HG02885 (cell line): ENCODE data around the gene HNRNPC.
"Not testable (repeated sequence)": the region's sequence is repeated elsewhere in the genome, so short reads cannot be mapped to it uniquely, and the experiment has no call there.

Experiments used
- ATAC-seq: cut with Tn5 transposase; IDR thresholded peaks from one replicate; pipeline ENCODE4 v1.9.1; 2021; ENCODE audit warnings: mild to moderate bottlenecking; ENCODE audit not compliant: unreplicated experiment, poor library complexity

Gene HNRNPC

DNA sequence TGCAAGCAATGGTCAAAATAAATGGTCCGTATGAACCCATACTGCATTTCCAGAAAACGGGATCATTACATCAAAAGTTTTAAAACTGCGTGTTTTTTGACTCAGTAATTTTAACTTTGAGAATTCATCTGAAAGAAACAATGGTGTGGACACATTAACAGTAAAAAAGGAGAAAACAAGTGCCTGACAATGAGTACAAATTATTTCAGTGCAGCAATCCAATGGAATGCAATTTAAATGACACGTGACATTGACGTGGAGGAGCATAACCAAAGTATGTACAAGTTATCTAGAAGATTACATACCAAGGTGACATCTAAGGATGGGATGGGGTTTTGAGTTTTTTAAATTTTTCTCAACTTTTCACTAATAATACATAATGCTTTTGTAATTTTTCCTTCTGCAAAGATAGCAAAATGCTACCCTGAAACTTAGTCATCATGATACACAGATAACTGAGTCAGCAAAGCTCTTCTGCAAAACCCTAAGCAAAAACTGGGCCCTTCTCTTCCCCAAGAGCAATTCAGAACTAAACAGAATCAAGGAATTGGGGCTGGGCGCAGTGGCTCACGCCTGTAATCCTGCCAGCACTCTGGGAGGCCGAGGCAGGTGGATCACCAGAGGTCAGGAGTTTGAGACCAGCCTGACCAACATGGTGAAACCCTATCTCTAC is 20.4 kb downstream of the HNRNPC start:
- ATAC-seq, result no peak

DNA sequence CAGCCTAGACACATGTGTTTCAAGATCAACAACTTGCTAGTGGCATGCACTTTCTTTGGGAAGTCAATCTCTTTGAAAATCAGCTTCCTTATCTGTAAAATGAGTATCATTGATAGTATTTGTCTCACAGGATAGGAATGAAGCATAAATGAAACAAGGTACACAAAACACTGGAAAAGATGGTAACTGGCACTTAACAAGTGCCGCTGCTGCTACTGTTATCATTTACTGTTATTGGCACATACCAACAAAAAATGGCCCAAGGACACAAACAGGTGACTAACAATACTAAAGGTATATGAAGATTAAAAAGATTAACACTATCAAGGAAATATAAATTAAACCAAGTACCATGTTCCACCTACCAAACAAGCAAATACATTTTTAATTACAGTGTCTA is 20.9 kb downstream of the HNRNPC start:
- no peak for ATAC-seq

DNA sequence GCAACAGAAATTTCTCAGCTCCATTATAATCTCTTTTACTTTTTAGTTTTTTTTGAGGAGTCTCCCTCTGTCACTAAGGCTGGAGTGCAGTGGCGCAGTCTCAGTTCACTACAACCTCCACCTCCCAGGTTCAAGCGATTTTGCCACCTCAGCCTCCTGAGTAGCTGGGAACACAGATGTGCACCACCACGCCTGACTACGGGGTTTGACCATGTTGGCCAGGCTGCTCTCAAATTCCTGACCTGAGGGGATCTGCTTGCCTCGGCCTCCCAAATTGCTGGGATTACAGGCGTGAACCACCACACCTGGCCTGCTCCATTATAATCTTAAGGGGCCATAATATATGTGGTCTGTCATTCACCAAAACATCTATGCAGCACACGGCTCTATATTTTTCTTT is 23.4 kb downstream of the HNRNPC start:
- ATAC-seq, result no peak

DNA sequence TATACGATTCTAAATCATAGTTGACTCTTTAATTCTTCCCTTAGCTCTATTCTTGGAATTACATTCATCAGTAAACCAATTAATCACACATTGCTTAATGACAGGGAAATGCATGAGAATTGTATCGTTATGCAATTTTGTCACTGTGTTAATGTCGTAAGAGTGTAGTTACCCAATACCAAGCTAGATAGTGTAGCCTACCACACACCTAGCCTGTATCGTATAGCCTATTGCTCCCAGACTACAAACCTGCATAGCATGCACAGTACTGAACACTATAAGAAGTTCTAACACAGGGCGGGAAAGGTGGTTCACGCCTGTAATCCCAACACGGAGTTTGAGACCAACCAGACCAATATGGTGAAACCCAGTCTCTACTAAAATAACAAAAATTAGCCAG is 24.7 kb downstream of the HNRNPC start:
- ATAC-seq, result no peak

DNA sequence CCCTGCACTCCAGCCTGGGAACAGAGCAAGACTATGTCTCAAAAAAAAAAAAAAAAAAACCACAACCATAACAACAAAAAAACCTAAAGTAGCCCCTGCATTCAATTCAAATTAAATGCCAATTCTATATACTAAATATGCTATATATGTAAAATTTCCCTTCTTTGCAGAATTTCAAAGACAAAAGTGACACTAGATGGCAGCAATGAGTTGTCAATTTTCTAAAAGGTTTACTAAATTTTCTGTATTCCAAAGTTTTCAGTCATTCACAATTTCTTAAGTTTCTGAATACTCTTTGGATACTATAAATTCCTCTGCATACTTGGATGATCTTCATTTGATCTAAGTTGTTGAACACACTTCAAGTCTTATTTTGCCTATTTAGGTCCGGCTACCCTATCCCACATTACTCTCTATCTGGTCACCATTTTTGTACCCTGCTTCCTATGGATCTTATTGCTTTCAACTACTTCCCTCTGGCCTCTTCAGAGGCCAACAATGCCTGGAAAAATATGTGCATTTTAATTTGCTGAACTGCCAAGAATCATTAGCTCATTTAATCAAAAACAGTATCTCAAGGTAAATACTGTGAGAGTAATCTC is 27.9 kb downstream of the HNRNPC start:
- no peak for ATAC-seq

DNA sequence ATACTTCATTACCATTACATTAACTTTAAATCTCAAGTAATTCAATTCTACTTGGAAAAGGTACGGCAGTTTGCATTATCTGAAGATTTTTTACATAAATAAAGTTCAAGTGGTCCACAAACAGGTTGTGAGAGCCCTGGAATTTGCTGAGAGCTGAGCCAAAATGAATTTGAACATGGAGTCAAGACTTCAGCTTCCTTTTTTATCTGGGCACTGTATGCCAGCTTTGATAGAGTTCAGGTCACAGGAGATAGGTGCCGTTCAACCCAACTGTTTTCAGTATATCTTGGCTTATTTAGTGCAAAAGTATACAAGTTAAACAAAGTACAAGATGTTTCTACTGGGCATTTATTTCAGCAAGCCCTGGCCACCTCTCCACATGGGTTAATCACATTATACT is 28.8 kb downstream of the HNRNPC start:
- ATAC-seq, result no peak

DNA sequence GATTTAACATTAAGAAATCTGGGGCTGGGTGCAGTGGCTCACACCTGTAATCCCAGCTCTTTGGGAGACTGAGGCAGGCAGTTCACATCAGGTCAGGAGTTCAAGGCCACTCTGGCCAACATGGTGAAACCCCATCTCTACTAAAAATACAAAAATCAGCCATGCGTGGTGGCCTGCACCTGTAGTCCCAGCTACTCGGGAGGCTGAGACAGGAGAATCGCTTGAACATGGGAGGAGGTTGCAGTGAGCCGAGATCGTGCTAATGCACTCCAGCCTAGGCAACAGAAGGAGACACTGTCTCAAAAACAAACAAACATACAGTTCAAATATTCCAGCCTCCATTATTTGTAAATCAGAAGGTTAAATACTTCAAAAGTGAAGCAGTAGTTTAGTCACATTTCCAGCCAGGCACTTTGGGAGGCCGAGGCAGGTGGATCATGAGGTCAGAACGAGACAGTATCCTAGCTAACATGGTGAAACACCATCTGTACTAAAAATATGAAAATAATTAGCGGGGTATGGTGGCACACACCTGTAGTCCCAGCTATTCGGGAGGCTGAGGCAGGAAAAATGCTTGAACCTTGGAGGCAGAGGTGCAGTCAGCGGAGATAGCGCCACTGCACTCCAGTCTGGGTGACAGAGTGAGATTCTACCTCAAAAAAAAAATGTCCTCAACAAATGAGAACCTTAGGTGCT is 30.3 kb downstream of the HNRNPC start:
- no peak for ATAC-seq

DNA sequence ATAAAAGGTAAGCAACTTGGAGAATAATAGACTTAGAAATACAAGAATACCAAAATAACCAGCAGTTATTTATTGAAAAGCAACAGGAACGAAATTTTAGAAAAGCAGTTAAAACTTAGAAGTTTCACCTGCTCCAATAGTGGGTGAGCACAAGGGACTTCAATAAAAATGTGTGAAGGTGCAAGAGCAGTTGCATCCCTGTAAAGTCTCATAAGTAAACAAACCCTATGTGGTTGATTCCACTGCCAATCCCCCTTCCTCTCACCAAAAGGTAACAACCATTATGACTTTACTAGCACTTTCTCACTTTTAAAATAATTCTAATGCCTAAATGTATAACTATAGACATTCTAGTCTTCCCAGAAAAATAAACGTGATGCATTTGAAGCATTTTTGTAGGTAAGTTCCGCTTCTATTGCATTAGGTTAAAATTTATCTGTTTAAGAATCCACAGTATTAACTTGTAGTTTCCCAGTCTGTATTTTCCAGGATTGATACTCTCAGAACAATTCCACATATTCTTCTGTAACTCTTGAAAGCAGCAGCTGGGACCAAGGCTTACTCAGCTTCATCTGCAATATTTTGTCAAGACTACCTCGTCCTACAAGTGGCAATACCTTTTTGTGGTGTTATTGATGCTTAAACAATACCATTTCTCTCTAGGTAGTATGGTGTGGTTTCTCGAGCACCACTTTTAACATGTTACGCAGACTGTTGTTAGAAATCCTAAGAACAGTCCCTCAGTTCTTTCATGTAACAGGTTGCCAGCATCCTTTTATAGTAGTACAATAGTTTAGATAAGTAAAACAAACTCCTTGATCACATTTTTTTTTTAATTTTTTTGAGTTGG is 32.1 kb downstream of the HNRNPC start:
- no peak for ATAC-seq

DNA sequence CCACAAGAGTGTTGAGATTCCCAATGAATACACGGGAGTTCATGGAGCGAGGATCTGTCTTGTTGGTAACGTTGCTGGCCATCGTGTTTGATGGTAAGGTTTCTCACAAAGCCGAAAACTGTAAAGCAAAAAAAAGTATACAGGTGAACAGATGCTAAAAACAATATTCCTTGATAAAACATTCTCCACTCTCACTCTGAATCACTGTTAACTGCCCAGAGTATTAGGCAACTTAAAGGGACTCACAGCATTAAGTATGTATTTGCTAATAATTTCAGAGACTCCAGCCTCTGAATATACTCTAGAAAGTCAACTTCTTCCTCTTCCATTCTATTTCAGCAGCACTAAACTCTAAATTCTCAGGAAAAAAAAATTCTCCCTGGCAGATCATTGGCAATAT is 35.1 kb downstream of the HNRNPC start:
- ATAC-seq, result no peak

DNA sequence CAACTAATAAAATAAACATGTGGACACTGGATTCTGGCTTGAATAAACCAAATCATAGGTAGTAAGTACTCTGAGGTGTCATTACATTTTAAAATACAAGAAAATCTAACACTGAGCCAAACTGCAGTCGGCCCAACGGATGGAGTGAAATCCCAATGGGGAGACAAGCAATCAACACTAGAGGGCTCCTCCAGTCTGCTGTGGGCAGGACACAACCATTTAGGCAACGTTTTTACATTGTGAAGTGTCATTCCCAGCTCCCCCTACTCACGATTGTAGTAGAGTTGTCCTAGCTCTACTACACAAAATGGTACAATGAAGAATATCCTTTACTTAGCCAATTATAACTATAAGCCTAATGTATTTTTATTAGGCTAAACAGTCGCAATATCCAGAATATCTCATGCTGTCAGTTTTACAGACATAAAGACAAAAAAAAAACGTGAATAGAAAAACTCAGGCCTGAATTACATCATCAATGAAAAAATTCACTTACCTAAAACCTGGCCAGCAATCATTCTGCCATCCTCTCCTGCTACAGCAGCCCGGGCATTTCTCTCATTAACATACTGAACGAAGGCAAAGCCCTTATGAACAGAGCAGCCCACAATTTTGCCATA is 35.7 kb downstream of the HNRNPC start:
- ATAC-seq, result no peak

DNA sequence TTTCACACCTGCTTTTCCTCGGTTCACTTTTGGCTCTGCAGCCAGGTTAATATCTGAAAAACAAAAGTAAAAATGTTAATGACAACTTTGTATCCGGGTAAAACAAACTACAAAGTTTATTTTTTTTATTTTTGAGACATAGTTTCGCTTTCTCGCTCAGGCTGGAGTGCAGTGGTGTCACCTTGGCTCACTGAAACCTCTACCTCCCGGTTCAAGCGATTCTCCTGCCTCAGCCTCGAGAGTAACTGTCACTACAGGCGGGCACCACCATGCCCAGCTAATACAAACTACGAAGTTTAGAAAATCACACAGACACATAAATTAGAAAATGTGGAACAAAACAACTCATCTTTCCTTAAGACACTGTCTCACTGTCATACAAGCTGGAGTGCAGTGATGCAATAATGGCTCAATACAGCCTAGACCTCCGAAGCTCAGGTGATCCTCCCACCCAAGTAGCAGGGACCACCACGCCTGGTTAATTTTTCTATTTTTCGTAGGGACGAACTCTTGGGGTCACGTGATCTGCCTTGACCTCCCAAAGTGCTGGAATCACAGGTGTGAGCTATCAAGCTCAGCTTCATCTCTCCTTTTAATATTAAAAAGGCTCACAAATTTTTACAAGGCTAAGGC is 38.1 kb downstream of the HNRNPC start:
- ATAC-seq, result no peak

DNA sequence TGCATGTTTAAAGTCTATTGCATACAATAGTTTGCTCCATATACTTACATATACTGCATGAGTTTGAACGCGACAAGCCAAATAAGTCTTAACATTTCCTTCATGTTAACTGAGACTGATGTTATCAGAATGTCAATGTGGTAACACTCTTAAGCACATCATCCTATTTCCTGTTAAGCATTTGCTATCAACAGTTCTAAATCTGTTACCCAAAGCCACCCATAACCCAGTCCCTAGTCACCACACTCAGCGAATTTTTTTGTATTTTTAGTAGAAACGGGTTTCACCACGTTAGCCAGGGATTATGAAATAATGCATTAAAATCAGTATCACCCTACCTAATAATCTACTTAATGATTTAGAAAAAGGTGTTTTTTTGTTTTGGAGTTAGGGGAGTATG is 39.4 kb downstream of the HNRNPC start:
- no peak for ATAC-seq

DNA sequence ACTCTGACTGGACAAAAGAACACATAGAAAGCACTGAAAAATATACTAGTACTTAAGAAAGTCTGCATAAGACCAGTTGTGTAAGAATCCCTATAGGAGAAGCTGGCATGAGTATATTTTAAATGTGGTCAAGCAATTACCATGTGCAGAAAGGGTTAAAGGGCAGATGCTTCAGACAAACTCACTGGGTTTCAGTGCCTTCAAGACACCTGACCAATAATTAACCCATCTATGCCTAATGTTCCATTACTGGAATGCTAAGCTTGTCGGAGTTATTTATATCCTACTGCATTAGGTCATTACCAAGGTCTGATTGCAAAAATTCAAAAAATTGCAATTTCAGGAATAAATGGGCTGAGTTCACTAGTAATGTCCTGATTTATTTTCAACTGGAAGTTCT is 41.3 kb downstream of the HNRNPC start:
- ATAC-seq, result no peak

DNA sequence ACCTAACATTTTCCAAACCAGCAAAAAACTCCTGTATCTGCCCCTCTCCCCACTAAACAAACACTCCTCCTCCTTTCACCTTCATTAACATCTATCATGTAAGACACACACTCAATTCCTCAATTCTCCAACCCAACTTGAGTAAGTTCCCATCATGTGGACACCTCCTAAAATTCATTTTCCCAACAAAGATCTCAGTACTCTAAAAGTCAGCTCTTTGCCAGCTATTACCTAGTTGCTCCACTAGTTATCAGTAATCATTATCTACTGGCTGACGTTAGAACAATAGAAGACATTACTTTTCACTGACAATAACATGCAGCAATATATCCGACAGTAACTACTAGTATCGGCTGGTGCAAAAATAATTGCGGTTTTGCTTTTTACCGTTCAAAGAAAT is 42.1 kb downstream of the HNRNPC start:
- no peak for ATAC-seq

DNA sequence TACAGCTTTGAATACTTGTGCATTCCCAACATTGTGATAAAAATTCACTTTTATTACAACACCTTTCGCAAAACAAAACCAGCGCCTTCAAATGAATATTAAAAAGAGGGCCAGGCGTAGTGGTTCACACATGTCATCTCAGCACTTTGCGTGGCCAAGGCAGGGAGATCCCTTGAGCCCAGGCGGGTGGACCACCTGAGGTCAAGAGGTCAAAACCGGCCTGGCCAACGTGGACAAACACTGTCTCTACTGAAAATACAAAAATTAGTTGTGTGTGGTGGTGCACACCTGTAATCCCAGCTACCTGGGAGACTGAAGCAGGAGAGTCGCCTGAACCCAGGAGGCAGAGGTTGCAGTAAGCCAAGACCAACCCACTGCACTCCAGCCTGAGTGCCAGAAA is 42.8 kb downstream of the HNRNPC start:
- no peak for ATAC-seq

DNA sequence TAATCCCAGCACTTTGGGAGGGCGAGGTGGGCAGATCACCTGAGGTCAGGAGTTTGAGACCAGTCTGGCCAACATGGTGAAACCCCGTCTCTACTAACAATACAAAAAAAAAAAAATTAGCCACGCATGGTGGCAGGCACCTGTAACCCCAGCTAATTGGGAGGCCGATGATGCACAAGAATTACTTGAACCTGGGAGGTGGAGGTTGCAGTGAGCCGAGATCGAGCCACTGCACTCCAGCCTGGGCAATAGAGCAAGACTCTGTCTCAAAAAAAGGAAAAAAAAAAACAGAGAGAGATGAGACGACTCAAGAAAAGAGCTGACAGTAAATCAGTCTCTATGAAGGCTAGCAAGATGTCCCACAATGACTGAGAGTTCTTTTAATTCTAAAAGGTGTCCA is 44.1 kb downstream of the HNRNPC start:
- not testable (repeated sequence) for ATAC-seq

DNA sequence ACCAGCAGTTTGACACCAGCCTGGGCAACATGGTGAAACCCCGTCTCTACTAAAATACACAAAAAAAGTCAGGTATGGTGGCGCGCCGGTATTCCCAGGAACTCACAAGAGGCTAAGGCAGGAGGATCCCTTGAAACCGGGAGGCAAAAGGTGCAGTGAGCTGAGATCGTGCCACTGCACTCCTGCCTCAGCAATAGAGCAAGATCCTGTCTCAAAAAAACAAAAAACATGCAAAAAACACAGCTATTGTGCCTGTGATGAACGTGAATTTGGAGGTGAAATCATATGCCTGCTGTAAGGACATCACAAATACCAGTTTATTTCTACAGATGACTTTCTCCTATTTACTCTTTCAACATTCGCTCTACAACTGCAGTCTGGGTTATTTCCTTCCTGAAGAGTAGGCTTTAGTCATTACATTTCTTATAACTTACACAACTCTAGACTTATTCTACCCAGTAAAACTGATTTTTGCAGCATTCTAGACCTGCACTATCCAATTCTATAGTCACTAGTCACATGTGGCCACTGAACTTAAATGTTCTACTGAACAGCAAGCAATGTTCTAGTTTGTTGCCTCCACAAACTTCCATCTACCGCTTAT is 48.3 kb downstream of the HNRNPC start:
- no peak for ATAC-seq

DNA sequence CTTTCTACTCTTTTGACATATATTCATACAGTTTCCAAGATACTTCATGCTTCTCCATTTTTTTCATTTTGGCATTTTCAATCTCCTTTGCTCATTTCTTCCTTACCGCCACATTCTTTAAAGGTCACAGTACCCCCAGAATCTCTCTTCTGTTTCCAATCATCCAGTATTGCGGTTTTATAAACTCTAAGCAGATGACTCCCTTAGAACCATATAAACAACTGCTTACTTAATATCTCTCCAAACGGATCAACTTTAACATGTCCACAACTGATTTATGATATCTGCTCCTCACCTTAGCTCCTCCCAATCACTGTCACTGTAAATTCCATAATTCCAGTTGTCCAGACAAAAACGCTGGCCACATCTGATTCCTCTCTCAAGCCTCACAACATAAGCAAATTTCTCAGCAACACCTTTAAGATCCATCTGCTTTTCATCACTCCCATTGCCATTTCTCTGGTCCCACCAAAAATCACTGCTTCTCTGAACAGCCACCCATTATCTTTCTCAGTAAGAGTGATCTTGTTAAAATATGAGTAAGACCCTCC is 49.6 kb downstream of the HNRNPC start:
- no peak for ATAC-seq

DNA sequence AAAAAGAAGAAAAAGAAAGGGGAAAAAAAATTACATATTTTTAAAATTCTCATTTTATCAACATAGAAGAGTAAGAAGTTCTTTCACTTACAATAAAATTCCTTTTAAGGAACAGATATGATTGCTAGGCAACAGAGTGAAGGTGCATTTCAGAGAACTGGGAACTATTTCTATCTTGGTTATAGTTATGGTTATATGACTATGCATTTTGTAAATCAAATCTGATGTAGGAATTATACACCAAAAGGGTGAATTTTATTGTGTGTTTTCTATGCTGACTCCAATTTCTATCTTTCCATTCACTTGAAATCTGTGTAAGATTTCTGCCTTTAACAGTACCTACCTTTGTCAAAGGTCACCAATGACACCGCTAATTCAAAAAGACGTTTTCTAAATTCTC is 50.1 kb downstream of the HNRNPC start:
- ATAC-seq, result no peak
